SK-N-SH (cell line): ENCODE data around the gene RAPGEF3.

Experiments
- EP300 ChIP-seq, 2 experiments: IDR thresholded peaks; 2 replicates each; pipeline versions ENCODE4 v1.4.0 to v1.6.1; 2012; ENCODE audit warnings: borderline replicate concordance in 1 of 2, low read depth in 1 of 2, low read length in 1 of 2
- FOXM1 ChIP-seq: IDR thresholded peaks from 2 replicates; pipeline ENCODE4 v1.4.0; 2012; ENCODE audit warnings: low read depth, mild to moderate bottlenecking
- MEF2A ChIP-seq: IDR thresholded peaks from 2 replicates; pipeline ENCODE4 v1.4.0; 2012; ENCODE audit warnings: low read depth, borderline replicate concordance
- POLR2AphosphoS5 ChIP-seq: IDR thresholded peaks from 2 replicates; pipeline ENCODE4 v1.6.1; 2012; ENCODE audit warnings: low read depth, low read length
- RAD21 ChIP-seq: IDR thresholded peaks from 2 replicates; pipeline ENCODE4 v1.6.1; 2012; ENCODE audit warnings: mild to moderate bottlenecking, low read length
- TEAD4 ChIP-seq: IDR thresholded peaks from 2 replicates; pipeline ENCODE4 v1.4.0; 2012; ENCODE audit warnings: mild to moderate bottlenecking, borderline replicate concordance; ENCODE audit not compliant: insufficient read depth
- YY1 ChIP-seq: IDR thresholded peaks from 2 replicates; pipeline ENCODE4 v1.4.0; 2012; ENCODE audit warnings: low read depth, mild to moderate bottlenecking
- TF ChIP-seq, protein P1 (sequence below): fragments of 200-600 bp; sonication (generic); IDR thresholded peaks from 2 replicates; pipeline ENCODE4 v1.6.1; 2017; ENCODE audit warnings: antibody characterized with exemption, mild to moderate bottlenecking, moderate library complexity
- TF ChIP-seq, protein P2 (sequence below): IDR thresholded peaks from 2 replicates; pipeline ENCODE4; 2012
- TF ChIP-seq, protein P3 (sequence below): IDR thresholded peaks from 2 replicates; pipeline ENCODE4 v1.4.0; 2012; ENCODE audit warnings: low read depth, borderline replicate concordance

DNA sequence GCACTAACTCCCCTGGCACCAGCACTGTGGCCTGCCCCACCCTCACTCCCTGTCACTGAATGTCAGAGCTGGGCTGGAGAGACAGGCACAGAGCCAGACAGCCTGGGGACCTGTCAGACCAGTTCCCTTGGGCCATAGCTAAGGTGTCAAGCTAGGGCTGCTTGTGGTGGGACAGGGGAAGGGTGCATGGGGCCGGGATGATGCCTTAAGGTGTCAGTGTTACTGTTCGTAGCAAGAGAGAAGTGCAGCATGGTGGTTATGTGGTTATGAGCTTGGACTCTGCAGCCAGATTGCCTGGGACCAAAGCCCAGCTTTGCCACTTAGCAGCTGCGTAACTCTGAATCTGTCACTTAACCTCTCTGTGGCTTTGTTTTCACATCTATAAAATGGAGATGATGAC lies 3.8 kb downstream of the RAPGEF3 start:
- TF ChIP-seq, protein P1, sequence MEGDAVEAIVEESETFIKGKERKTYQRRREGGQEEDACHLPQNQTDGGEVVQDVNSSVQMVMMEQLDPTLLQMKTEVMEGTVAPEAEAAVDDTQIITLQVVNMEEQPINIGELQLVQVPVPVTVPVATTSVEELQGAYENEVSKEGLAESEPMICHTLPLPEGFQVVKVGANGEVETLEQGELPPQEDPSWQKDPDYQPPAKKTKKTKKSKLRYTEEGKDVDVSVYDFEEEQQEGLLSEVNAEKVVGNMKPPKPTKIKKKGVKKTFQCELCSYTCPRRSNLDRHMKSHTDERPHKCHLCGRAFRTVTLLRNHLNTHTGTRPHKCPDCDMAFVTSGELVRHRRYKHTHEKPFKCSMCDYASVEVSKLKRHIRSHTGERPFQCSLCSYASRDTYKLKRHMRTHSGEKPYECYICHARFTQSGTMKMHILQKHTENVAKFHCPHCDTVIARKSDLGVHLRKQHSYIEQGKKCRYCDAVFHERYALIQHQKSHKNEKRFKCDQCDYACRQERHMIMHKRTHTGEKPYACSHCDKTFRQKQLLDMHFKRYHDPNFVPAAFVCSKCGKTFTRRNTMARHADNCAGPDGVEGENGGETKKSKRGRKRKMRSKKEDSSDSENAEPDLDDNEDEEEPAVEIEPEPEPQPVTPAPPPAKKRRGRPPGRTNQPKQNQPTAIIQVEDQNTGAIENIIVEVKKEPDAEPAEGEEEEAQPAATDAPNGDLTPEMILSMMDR: no peak
- no peak for TF ChIP-seq YY1
- TF ChIP-seq EP300 (IDR thresholded peaks at IDR 0.05; ENCODE audit: borderline replicate concordance in 1 of 2, low read depth in 1 of 2, low read length in 1 of 2): no peak
- TF ChIP-seq, protein P2, sequence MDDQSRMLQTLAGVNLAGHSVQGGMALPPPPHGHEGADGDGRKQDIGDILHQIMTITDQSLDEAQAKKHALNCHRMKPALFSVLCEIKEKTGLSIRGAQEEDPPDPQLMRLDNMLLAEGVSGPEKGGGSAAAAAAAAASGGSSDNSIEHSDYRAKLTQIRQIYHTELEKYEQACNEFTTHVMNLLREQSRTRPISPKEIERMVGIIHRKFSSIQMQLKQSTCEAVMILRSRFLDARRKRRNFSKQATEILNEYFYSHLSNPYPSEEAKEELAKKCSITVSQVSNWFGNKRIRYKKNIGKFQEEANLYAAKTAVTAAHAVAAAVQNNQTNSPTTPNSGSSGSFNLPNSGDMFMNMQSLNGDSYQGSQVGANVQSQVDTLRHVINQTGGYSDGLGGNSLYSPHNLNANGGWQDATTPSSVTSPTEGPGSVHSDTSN: no peak
- TF ChIP-seq, protein P3, sequence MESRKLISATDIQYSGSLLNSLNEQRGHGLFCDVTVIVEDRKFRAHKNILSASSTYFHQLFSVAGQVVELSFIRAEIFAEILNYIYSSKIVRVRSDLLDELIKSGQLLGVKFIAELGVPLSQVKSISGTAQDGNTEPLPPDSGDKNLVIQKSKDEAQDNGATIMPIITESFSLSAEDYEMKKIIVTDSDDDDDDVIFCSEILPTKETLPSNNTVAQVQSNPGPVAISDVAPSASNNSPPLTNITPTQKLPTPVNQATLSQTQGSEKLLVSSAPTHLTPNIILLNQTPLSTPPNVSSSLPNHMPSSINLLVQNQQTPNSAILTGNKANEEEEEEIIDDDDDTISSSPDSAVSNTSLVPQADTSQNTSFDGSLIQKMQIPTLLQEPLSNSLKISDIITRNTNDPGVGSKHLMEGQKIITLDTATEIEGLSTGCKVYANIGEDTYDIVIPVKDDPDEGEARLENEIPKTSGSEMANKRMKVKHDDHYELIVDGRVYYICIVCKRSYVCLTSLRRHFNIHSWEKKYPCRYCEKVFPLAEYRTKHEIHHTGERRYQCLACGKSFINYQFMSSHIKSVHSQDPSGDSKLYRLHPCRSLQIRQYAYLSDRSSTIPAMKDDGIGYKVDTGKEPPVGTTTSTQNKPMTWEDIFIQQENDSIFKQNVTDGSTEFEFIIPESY: no peak
- no peak for TF ChIP-seq RAD21
- TF ChIP-seq POLR2AphosphoS5: no peak
- TF ChIP-seq TEAD4: no peak
- TF ChIP-seq MEF2A: no peak
- no peak for TF ChIP-seq FOXM1
